ENCODE measurements around the gene ARSG. TPM values are rescaled to one million over a fixed set of nuclear protein-coding genes. Genes with fewer than 3 reads are reported as not detected.

The ARSG gene
- total RNA-seq, 6 donors from 2014 or later, result 3.6 to 16.8 (median 7.7) TPM

DNA sequence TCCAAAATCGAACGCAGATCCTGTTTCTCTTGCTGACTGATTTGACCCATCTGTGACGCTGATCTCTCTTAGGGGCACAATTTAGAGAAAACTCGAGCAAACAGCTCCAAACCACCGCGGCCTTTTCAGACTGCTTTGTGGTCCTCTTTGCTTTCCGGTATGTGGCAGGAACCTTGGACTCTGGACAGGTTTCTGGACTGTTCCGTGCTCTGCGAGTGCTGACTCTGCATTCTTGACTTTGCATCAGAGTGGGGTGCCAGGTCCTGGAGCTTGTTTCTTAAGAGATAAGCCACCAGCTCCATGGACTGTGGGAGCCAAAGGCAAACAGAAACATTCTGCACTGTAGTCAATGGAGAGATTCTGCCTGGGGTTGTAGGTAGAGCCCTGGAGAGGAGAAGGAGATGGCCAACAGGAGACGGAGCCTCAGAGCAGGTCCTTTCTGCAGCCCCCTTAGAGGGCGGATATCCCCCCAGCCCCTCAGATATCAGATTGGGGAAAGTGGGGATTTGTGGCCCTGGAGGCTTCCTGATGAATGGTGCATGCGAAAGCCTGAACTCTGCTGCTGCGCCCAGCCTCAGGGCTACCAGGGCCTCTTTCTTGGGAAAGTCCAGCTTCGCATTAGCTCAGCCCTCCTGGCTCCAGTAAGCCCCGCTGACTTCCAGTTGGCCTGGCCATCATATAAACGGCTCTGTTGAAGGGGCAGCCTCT lies 100.4 kb downstream of the ARSG start:
- H3K4me3 ChIP-seq, result no peak overlapping the region
- no peak for DNase-seq
- H3K4me1 ChIP-seq, result no peaks in the 10 kb centered on the region
- H3K36me3 ChIP-seq, result no peaks in the 10 kb centered on the region
- peaks cover 0 to 5% (median 3%) of the 10 kb centered on the region in 4 donors for H3K9me3 ChIP-seq
- no peak for TF ChIP-seq EP300 (IDR thresholded peaks at IDR 0.05)
- TF ChIP-seq POLR2AphosphoS5 (IDR thresholded peaks at IDR 0.05), result no peak
- TF ChIP-seq POLR2A (IDR thresholded peaks at IDR 0.05), result no peak
- TF ChIP-seq, protein P1, sequence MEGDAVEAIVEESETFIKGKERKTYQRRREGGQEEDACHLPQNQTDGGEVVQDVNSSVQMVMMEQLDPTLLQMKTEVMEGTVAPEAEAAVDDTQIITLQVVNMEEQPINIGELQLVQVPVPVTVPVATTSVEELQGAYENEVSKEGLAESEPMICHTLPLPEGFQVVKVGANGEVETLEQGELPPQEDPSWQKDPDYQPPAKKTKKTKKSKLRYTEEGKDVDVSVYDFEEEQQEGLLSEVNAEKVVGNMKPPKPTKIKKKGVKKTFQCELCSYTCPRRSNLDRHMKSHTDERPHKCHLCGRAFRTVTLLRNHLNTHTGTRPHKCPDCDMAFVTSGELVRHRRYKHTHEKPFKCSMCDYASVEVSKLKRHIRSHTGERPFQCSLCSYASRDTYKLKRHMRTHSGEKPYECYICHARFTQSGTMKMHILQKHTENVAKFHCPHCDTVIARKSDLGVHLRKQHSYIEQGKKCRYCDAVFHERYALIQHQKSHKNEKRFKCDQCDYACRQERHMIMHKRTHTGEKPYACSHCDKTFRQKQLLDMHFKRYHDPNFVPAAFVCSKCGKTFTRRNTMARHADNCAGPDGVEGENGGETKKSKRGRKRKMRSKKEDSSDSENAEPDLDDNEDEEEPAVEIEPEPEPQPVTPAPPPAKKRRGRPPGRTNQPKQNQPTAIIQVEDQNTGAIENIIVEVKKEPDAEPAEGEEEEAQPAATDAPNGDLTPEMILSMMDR (IDR thresholded peaks at IDR 0.05), result no peak
- peak in 1 of 2 donors; percentile 6 for ATAC-seq (ENCODE audit: low FRiP score in 2 of 2)
- 86 to 88% methylated on average over 16 of the region's 16 CpGs for WGBS, 2 donors
- H3K27ac ChIP-seq, result peak overlapping the region; percentile 5 to 49 (median 18)
- H3K27me3 ChIP-seq, result no peaks in the 10 kb centered on the region

GRCh38 chr17:68394608-68395331 lies 103.5 kb downstream of the ARSG start:
- TF ChIP-seq, protein P1 (IDR thresholded peaks at IDR 0.05), result no peak
- no peak for TF ChIP-seq EP300 (IDR thresholded peaks at IDR 0.05)
- no peak for TF ChIP-seq POLR2AphosphoS5 (IDR thresholded peaks at IDR 0.05)
- no peak for TF ChIP-seq POLR2A (IDR thresholded peaks at IDR 0.05)
- H3K27ac ChIP-seq, result no peak overlapping the region
- H3K27me3 ChIP-seq, result no peaks in the 10 kb centered on the region
- H3K9me3 ChIP-seq, result peaks cover 0 to 5% (median 3%) of the 10 kb centered on the region in 4 donors
- ATAC-seq (ENCODE audit: low FRiP score in 2 of 2) (no peak), DNase-seq (no peak)
- 99 to 100% methylated on average over 12 of the region's 12 CpGs for WGBS, 2 donors
- no peaks in the 10 kb centered on the region for H3K36me3 ChIP-seq
- H3K4me3 ChIP-seq, result no peak overlapping the region
- peaks cover 2 to 14% (median 8%) of the 10 kb centered on the region in 4 donors for H3K4me1 ChIP-seq

DNA sequence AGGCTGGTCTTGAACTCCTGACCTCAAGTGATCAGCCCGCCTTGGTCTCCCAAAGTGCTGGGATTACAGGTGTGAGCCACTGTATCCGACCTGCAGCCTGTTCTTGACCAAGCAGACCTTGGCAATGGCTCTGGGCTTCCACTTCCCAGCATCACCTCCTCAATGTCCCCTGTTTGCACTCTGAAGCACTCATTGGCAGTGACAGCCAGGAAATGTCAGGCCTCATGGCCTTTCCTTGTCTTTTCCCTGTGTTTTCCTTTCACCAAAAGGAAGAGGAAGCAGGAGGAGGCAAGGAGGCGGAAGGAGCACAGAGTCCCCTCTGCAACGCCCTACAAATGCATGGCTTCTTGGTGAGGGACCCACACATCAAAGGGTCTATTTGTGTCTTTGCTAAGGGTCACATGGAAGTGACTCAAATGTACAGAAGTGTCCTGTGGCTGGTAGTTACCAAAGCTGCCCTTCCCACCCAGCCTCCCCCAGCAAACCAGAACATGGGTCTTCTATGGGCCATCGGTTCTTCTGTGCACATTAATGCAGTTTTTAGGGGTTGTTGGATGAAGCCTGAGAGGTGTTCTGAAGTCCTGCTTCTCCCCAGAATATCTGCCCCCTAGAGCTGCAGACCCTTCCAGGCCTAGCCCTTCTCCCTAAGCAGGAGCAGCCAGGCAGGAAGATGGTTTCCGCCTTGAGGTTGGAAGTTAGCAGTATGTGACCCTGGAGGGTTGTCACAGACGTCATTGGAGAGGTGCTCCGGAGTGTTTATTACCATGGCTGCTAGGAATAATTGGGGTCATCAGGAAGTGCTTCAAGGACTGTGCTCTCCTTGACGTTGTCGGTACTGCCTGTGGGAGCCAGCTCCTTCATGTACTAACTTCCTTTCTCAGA lies 105.2 kb downstream of the ARSG start:
- Histone ChIP-seq H3K9me3 (peaks cover 0 to 5% (median 3%) of the 10 kb centered on the region in 4 donors), H3K4me3 (no peak overlapping the region), H3K27me3 (no peaks in the 10 kb centered on the region), H3K4me1 (peaks cover 6 to 17% (median 8%) of the 10 kb centered on the region in 4 donors), H3K36me3 (no peaks in the 10 kb centered on the region), H3K27ac (no peak overlapping the region)
- TF ChIP-seq, protein P1 (IDR thresholded peaks at IDR 0.05), result no peak
- TF ChIP-seq EP300 (IDR thresholded peaks at IDR 0.05) (no peak), POLR2AphosphoS5 (IDR thresholded peaks at IDR 0.05) (no peak), POLR2A (IDR thresholded peaks at IDR 0.05) (no peak)
- no peak for ATAC-seq (ENCODE audit: low FRiP score in 2 of 2)
- DNase-seq, result no peak
- WGBS, 2 donors, result 70 to 71% methylated on average over 9 to 10 of the region's 10 CpGs

DNA sequence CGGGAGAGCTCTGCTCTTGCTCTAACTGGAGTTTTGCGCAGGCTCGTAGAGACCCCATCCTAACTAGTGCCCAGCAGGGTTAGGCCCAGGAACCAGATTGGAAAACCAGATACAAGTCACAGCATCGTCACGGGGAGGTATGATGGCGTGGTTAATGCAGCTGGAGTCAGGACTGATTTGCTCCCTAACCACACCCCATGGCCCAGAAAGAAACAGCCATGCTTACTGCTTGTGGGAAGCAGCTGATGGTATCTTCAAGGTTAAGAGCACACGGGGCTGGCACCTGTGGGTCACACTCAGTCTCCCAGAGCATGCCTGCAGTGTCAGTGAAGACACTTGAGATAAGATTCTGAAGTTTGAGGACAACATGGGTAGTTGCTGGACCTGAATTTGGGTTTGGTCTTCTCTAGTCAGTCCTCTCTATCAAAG lies 105.8 kb downstream of the ARSG start:
- H3K27ac ChIP-seq, result no peak overlapping the region
- peaks cover 6 to 17% (median 8%) of the 10 kb centered on the region in 4 donors for H3K4me1 ChIP-seq
- H3K9me3 ChIP-seq, result peaks cover 0 to 5% (median 3%) of the 10 kb centered on the region in 4 donors
- no peak overlapping the region for H3K4me3 ChIP-seq
- H3K36me3 ChIP-seq, result no peaks in the 10 kb centered on the region
- no peaks in the 10 kb centered on the region for H3K27me3 ChIP-seq
- ATAC-seq (ENCODE audit: low FRiP score in 2 of 2) (no peak), DNase-seq (no peak)
- TF ChIP-seq, protein P1 (IDR thresholded peaks at IDR 0.05), result no peak
- no peak for TF ChIP-seq POLR2A (IDR thresholded peaks at IDR 0.05)
- TF ChIP-seq POLR2AphosphoS5 (IDR thresholded peaks at IDR 0.05), result peak in 1 of 2 donors; percentile 9
- 71 to 83% methylated on average over 7 of the region's 7 CpGs for WGBS, 2 donors
